A673 (cell line): ENCODE results near the gene NAA35. TPM values are rescaled to one million over a fixed set of nuclear protein-coding genes. Genes with fewer than 3 reads are reported as not detected.

Experiments
- BruUV-seq: library from RNA; stranded (reverse); fragments of 400-500 nt; replicated peaks from 2 replicates; lab custom pipeline; 2021; lab: Mats Ljungman, UMichigan
- CTCF ChIA-PET: fragments of 300-600 bp; sonication (Branson Sonifier 250); formaldehyde crosslinking; loops from one replicate; lab custom pipeline; 2022; ENCODE audit warnings: antibody characterized with exemption; lab: Charles Lee
- POLR2A ChIA-PET: fragments of 300-600 bp; sonication (Branson Sonifier 250); formaldehyde crosslinking; loops from one replicate; lab custom pipeline; 2022; ENCODE audit warnings: antibody characterized with exemption; ENCODE audit not compliant: low non-redundant PET; lab: Charles Lee
- DNase-seq: peaks from one replicate; pipeline ENCODE4 v3.0.0-alpha.2; 2015; ENCODE audit warnings: low spot score
- H3K27ac ChIP-seq: fragments of 200-600 bp; sonication (generic); 2 replicates; pipeline ENCODE4 v1.5.1; 2016; ENCODE audit warnings: mixed run types, low read depth, mild to moderate bottlenecking, mixed read lengths, antibody characterized with exemption, low read length; ENCODE audit not compliant: poor library complexity, severe bottlenecking
- H3K27me3 ChIP-seq: fragments of 200-600 bp; sonication (generic); replicated peaks from 2 replicates; pipeline ENCODE4 v1.6.1; 2017; ENCODE audit warnings: mixed run types, low read depth, mild to moderate bottlenecking, mixed read lengths, antibody characterized with exemption, low read length; ENCODE audit not compliant: insufficient read depth, poor library complexity
- H3K36me3 ChIP-seq: fragments of 200-600 bp; sonication (generic); 2 replicates; pipeline ENCODE4 v1.6.1; 2016; ENCODE audit warnings: mixed run types, mild to moderate bottlenecking, mixed read lengths, antibody characterized with exemption, low read length; ENCODE audit not compliant: insufficient read depth, poor library complexity, severe bottlenecking
- H3K4me1 ChIP-seq: fragments of 200-600 bp; sonication (generic); 2 replicates; pipeline ENCODE4 v1.6.1; 2017; ENCODE audit warnings: mixed run types, mild to moderate bottlenecking, mixed read lengths, antibody characterized with exemption, low read length; ENCODE audit not compliant: insufficient read depth, poor library complexity, severe bottlenecking
- H3K4me3 ChIP-seq: fragments of 200-600 bp; sonication (generic); 2 replicates; pipeline ENCODE4 v1.5.1; 2016; ENCODE audit warnings: low read depth, mixed run types, mild to moderate bottlenecking, mixed read lengths, low read length; ENCODE audit not compliant: poor library complexity, severe bottlenecking
- H3K9me3 ChIP-seq: fragments of 200-600 bp; sonication (generic); 2 replicates; pipeline ENCODE4 v1.6.1; 2016; ENCODE audit warnings: mixed run types, low read depth, mild to moderate bottlenecking, mixed read lengths, antibody characterized with exemption, low read length; ENCODE audit not compliant: poor library complexity, severe bottlenecking
- CTCF ChIP-seq: fragments of 300-800, 200-600 bp; sonication (generic); conservative IDR thresholded peaks from 2 replicates; pipeline ENCODE4 v1.5.1; 2017; ENCODE audit warnings: low read depth, mild to moderate bottlenecking, antibody characterized with exemption, low read length, moderate library complexity, mixed read lengths
- EZH2 ChIP-seq: fragments of 200-600 bp; sonication (generic); IDR thresholded peaks from 2 replicates; pipeline ENCODE4 v1.6.1; 2017; ENCODE audit warnings: borderline replicate concordance, low read depth, mild to moderate bottlenecking, mixed read lengths, antibody characterized with exemption, low read length; ENCODE audit not compliant: poor library complexity, severe bottlenecking
- intact Hi-C: fragments of 100-400 bp; cut with micrococcal nuclease; formaldehyde crosslinking; loops from one replicate; pipeline ENCODE4 v1.10.0; 2022; ENCODE audit not compliant: unreplicated experiment
- total RNA-seq: library from RNA; stranded (reverse); gene quantifications from 2 replicates; pipeline ENCODE4 v1.2.3, GENCODE V29; 2021

NAA35 gene
- total RNA-seq, 1 experiment from 2014 or later, result 28.4 TPM

GRCh38 chr9:85942913-85943709 is 2.2 kb downstream of the NAA35 start:
- Histone ChIP-seq H3K4me3 (peak overlapping the region; percentile 92), H3K36me3 (peaks cover 34% of the 10 kb centered on the region), H3K27me3 (no peaks in the 10 kb centered on the region), H3K27ac (peak overlapping the region; percentile 91), H3K4me1 (peaks cover 6% of the 10 kb centered on the region), H3K9me3 (peaks cover 7% of the 10 kb centered on the region)
- DNase-seq, result no peak
- no TSS peak for BruUV-seq
- no peak for TF ChIP-seq CTCF
- no peak for TF ChIP-seq EZH2
- POLR2A ChIA-PET, result no interaction called here
- intact Hi-C loops, result no loop called here
- CTCF ChIA-PET, result no interaction called here

- Histone ChIP-seq H3K4me3 (no peak overlapping the region), H3K27ac (no peak overlapping the region), H3K9me3 (peaks cover 7% of the 10 kb centered on the region), H3K27me3 (no peaks in the 10 kb centered on the region), H3K36me3 (peaks cover 34% of the 10 kb centered on the region), H3K4me1 (peaks cover 6% of the 10 kb centered on the region)
- intact Hi-C loops, result no loop called here
- CTCF ChIA-PET, result no interaction called here
- BruUV-seq, result no TSS peak
- no peak for TF ChIP-seq EZH2
- no peak for TF ChIP-seq CTCF
- DNase-seq, result no peak
- POLR2A ChIA-PET, result no interaction called here
These were observed 2.9 kb downstream of the NAA35 start for GRCh38 chr9:85943757-85944430.

GRCh38 chr9:85944672-85945071 is 3.7 kb downstream of the NAA35 start:
- Histone ChIP-seq H3K4me1 (peaks cover 6% of the 10 kb centered on the region), H3K4me3 (no peak overlapping the region), H3K36me3 (peaks cover 34% of the 10 kb centered on the region), H3K9me3 (peaks cover 6% of the 10 kb centered on the region), H3K27me3 (no peaks in the 10 kb centered on the region), H3K27ac (no peak overlapping the region)
- BruUV-seq, result no TSS peak
- intact Hi-C loops, result no loop called here
- ChIA-PET CTCF (no interaction called here), POLR2A (no interaction called here)
- TF ChIP-seq CTCF, result no peak
- no peak for TF ChIP-seq EZH2
- DNase-seq, result peak; percentile 6
